CD4-positive, alpha-beta T cell treated with Interleukin-1 beta for 1 hour (primary cell): ENCODE measurements around the gene SLC9A9.

Experiments used
- DNase-seq, 2 donors: peaks; one replicate each; pipeline ENCODE4 v3.0.0-alpha.2; 2020 to 2022

Gene SLC9A9

DNA sequence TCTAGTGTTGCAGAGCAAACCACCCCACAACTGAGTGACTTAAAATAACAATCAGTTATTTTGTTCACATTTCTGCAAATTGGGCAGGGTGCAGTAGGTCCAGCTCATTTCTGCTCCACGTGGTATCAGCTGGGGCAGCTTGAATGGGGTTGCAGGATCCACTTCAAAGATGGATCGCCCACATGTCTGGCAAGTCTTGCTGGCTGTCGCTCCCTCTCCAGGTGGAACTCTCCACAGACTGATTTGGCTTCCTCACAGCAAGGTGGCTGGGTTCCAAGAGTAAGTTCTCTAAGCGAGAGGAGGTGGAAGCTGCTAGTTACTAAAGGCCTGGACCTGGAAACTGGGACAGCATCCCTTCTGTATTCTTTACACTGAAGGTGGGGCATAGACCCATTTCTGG lies 213.3 kb downstream of the SLC9A9 start:
- DNase-seq: no peak

DNA sequence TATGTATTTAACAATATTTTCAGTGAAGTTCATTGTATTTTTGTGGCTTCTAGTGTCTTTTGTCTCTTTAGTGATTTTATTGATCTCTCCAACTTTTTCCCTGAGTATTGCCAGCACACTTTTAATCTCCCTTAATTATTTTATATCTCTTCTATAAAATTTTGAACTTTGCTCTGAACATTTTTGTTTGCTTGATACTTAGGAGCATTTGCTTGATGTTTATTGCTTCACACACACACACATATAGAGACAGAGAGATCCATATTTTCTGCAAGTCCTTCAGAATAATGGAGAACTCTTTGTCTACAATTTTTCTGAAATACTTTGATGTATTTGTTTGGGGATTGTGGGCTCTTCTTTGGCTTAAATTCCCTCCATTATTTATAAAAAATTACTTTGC lies 213.8 kb downstream of the SLC9A9 start:
- DNase-seq: no peak

DNA sequence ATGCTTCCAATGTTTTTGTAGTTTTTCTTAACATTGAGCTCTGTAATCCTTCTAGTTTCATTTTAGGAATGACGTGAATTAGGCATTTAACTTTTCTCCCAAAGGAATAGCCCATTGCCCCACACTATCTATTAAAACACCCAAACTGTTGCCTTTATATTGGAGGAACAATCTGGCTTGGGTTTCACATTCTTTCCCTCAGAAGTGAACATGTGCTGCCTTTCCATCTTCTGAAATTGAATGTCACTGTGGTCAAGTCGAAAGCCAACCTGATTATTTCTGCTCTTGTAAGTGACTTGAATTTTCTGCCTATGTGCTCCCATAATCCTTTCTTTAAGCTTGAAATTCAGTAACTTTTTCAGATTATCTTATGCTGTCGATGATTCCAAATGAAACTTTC lies 214.5 kb downstream of the SLC9A9 start:
- no peak for DNase-seq

DNA sequence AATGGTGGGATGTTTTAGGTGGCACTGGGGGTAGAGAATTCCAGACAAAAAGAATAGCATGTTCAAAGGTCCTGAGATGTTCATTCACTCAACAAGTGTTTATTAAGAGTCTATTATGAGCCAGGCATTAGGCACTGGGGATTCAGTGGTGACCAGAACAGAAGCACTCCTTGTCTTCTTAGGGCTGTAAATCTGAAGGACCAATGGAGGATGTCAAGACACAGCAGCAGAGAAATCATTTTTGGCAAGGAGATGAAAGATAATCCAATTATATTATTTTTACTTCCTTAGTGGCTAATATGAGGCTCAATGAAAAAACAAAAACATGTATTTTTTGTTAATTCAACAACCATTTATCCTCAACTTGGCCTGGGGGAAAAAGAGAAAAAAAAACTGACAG lies 218.5 kb downstream of the SLC9A9 start:
- no peak for DNase-seq

DNA sequence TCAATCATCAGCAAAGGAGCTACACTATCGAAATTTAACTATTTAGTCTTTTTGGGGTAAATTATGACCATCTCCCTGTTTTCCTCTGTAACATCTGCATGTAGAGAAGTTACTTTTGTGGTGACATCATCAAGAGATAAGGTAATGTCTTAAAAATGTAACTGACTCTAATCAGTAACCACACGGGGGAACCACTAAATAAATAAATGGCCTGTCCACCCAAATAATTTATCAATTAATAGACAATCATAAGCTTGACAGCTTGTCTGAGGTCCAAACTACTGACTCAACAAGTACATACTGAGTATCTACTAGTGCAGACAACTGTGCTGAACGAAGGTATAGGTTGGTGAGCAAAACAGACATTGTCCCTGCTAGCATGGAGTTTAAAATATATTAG lies 219.3 kb downstream of the SLC9A9 start:
- DNase-seq: no peak

GRCh38 chr3:143627336-143627735 lies 220.9 kb downstream of the SLC9A9 start:
- no peak for DNase-seq

GRCh38 chr3:143619231-143619630 lies 229.0 kb downstream of the SLC9A9 start:
- DNase-seq: no peak

GRCh38 chr3:143617050-143617449 lies 231.2 kb downstream of the SLC9A9 start:
- DNase-seq: no peak

DNA sequence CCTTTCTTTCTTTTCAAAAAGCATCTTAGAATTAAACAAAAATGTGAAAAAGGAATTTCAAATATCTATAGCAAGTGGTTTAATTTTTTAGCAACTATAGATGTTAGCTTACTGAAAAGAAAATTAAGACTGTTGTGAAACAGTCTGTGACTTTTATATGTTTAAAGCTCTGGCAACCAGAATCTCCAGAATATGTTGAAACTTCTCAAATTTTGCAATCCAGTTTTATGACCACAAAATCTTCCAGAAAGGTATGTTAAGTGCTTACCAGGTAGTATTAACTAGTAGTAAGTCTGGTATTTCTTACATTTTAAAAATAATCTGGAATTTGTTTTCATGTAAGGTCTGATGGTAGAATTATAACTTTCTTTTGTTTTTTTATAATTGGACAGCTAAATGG lies 235.0 kb downstream of the SLC9A9 start:
- no peak for DNase-seq

GRCh38 chr3:143612541-143612940 lies 235.7 kb downstream of the SLC9A9 start:
- DNase-seq: no peak

DNA sequence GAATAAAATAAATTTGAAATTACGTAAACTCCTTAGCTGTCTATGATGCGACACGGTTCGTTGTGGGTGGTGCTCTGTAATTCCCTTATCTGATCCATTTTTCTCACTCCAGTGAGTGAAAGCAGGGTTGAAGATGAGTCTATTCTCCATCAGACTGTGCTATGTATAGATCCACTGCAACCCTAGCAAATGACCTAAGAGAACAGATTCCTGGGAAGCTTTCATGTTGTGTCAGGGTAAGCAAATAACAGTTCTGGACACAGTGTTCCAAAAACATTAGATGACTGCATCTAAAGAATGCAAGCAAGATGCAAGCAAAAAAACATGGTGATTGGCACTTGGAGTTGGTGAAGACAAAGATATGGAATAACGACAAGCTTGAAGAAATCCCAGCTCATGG lies 239.3 kb downstream of the SLC9A9 start:
- DNase-seq: no peak

GRCh38 chr3:143605233-143605950 lies 242.9 kb downstream of the SLC9A9 start:
- DNase-seq: no peak

DNA sequence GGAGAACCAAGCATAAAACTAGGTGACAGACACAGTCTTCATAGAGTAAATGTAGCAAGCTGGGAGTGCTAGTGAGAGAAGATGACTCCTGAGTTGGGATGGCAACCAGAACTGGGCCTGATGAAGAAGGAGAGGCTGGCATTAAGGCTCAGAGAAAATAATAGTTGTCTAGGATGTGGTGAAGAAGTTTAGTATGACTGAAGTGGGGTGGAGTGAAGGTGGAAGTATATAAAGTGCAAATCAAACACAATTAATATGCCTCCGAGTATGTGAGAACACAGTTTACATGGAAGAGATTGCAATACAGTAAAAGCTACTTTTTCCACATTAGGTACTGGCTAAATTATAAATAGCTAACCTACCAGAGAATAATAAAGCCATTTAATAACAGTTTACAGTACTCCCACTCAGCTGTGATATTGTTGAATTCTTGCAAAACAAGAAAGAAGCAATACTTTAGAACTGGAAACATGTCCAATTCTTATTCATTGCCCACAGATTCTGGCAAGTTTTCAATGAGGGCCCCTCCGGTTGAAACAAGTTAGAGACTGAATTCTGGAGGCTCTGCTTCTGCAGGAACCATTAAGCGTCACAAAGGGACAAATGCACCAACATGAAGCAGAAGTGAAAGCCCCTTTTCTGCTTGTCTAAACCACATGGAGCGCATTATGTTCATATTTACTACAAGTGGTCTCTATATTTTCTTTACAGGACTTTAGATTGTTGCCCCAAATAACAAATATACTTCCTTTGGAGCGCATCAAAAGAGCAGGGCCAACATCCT lies 243.7 kb downstream of the SLC9A9 start:
- DNase-seq: no peak

DNA sequence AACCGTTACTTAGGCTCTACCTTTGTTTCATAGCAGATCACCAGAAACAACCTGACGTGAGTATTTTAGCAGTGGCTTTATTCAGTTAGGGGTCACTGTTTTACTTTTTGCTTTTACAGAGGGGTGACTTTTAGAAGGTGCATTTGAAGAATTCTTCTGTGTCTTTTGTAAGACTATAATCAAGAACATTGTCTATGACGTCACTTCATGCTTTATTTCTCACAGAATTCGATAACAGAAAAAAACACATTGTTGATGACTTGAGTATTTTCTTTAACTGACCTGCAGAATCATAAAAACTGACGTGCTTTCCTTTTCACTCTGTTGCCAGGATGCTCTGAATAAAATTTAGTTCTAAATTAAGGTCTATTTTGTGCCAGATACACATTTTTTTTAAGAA lies 244.5 kb downstream of the SLC9A9 start:
- DNase-seq: no peak

GRCh38 chr3:143601723-143602484 lies 246.4 kb downstream of the SLC9A9 start:
- DNase-seq: no peak

GRCh38 chr3:143600756-143601718 lies 247.2 kb downstream of the SLC9A9 start:
- no peak for DNase-seq

- DNase-seq: no peak
These were observed 250.3 kb downstream of the SLC9A9 start for GRCh38 chr3:143597774-143598652.

GRCh38 chr3:143596957-143597642 lies 251.2 kb downstream of the SLC9A9 start:
- DNase-seq: no peak

DNA sequence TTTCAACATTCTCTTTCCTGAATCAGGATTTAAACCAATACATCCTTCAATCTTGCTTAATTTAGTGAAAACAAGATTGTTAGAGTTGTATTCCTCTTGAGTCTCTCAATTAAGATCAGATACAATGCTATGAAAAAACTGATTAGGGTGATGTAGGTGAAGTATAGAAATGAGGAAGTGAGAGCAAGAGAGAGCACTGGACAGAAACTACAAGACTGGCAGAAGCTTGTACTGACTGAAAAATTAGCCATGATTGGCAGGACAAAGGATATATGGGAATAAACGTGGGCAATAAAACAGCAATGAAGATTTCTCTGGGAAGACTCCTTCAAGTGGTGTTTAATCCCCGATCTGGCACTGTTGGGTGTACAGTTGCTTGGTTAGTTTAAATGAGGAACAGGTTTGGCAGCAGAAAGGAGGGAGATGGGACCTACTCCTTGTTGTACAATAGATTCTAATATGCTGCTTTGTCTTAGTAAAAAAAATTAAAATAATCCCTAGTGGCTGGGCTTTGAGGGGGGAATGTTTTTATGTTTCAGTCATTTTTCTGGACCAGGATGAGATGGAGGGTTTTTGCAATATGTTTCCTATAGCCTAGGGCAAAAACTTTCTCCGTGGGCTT lies 252.7 kb downstream of the SLC9A9 start:
- DNase-seq: no peak

DNA sequence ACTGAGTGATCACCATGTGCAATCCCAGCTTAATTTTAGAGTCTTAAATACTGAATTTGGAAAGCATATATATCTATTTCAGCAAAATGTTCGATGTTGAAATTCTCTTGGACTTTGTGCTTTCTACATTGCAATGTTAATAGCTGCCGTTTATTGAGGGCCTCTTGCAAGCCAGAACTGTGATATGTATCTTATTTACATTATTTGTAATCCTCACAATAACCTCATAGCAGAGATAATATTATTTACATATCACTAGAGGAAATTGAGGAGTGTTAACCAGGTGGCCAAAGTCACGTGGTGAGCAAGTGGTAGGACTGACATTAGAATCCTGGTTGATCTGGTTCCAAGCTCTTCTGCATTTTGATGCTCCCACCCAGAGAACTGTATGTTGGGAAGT lies 254.1 kb downstream of the SLC9A9 start:
- DNase-seq: no peak
